Measurements from ENCODE around the gene GTF2H3.
"Not testable (repeated sequence)": the region's sequence is repeated elsewhere in the genome, so short reads cannot be mapped to it uniquely, and the experiment has no call there.

The GTF2H3 gene

DNA sequence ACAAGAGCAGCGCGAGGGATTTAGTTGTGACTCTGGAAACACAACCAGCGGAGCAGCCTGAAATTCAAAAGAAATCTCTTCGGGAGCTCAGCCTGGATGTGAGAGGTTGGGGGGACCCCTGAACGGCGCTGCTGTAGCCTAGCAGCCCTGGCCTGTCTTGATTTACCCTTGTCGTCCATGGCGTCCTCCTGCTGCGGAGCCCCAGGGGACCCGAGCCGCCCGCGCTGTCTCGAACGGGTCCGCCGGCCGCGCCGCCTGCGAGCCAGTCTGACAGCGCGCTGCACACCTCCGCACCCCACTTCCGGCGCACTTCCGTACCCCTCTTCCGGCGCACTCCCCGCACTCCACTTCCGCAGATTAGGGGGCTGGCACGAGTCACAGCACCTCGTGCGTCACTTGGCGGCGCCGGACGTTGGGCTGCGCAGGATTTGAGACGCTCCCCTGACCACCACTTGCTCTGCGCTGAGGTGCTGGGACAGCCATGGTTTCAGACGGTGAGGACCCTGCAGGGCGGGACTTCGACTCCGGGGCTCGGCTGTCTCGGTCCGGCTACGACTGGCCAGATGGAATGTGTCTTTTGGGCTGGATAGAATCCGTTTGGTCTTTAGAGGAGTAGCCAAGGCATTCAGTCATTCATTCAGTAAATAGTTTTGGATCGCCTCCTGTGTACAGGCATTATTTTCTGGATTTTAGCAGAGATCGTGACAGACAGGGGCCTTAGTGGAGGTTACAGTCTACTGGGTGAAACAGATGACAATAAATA is at the start of gene GTF2H3, which contains the start of gene EIF2B1:
Gene GTF2H3 (plus strand): TSS at position 451 of the 763 bp plus-strand sequence. CDS start 31 bp downstream, at position 482.
Gene EIF2B1 (minus strand): TSS at position 308 of the 763 bp plus-strand sequence. CDS start 129 bp downstream, at position 179.
- DNase-seq, result peak; percentile 15 to 99 (median 94)

DNA sequence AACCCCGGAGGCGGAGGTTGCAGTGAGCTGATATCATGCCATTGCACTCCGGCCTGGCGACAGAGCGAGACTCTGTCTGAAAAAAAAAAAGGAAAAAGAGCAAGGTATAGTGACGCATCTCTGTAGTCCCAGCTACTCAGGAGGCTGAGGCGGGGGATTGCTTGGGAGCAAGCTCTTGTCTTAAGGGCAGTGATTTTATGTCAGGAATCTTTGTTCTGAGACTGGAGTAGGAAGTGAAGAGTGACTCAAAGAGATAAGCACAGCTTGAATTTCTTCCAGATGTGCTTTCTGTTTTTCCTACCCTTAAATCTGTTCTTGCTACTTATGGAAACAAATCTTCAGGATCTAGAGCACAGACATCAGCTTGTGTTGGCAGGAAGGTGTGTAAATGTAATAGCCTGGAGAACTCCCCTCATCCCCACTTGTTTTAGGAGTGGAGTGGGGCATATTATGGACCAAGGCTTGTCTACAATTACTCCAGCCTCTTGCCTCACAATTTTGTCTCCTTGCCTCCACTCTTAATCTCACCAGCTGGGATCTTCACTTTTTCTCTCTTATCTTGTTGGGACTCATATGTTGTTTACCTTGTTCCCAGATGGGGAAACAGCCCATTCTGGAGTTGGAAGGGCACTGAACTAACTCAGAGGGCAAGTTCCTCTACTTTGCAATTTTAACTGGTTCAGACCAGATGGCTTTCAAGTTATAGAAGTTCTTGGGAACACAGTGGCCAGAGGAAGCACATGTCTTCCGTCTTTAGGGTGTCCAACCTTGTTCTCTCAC is 41.7 kb upstream of the GTF2H3 start:
- no peak for DNase-seq

DNA sequence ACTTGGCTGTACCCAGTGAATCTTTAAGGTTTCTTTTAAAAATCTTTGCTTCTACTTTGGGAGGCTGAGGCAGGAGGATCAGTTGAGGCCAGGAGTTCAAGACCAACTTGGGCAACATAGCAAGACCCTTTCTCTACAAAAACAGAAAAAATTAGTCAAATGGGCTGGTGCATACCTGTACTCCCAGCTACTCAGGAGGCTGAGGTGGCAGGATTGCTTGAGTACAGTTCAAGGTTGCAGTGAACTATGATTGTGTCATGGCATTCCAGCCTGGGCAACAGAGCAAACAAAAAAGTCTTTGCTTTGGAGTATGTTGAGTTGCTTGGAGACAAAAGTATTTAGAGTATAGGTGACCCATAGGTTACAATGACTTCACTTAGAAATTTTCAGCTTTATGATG is 37.9 kb upstream of the GTF2H3 start:
- no peak for DNase-seq

GRCh38 chr12:123597100-123597499 is 36.5 kb upstream of the GTF2H3 start:
- no peak for DNase-seq

DNA sequence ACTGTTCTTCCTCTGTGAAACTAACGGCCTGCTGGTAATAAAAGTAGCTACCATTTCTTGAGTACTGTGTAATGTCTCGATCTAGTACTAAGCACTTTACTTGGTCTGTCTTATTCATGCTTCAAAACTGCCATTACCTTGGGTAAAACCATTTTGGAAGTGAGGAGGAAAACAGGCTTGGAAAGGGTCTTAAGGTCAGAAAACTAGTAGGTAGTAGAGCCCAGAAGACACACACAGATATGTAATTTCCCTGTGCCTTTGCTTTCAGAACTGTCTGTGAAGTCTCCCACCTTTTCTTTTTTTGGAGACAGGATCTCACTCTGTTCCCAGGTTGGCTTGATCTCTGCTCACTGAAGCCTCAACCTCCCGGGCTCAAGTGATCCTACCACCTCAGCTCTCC is 35.1 kb upstream of the GTF2H3 start:
- DNase-seq, result no peak

DNA sequence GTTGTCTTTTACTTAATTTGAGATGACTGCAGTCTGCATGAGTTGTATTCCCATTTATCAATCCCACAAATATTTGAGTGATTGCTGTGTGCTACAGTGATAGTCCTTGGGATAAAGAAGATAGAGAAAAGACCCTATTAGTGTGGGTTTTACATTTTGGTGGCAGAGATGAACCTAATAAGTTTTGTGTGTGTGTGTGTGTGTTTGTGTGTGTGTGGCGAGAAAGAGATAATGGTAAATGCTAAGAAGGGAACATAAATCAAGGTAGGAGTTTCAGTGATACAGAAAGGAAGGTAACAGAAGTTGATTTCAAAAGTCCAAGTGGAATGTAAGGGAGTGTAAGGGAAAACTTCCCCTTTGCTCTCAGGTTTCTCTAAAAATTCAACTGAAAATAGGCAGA is 34.3 kb upstream of the GTF2H3 start:
- DNase-seq, result no peak

DNA sequence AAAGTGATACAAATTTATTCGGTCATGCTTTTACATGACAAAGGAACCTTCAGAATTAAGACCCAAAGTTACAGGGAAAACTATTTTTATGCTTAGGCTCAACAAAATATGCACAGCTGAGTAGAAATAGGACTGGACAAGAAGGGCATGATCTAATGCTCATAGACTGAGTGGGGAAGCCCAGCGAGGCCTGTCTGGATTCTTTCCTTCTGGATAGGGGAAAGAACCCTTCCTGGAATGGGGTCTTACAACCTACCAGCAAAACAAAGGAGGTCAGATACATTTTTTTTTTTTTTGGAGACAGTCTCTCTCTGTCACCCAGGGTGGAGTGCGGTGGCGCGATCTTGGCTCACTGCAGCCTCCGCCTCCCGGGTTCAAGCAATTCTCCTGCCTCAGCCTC is 33.9 kb upstream of the GTF2H3 start:
- no peak for DNase-seq

DNA sequence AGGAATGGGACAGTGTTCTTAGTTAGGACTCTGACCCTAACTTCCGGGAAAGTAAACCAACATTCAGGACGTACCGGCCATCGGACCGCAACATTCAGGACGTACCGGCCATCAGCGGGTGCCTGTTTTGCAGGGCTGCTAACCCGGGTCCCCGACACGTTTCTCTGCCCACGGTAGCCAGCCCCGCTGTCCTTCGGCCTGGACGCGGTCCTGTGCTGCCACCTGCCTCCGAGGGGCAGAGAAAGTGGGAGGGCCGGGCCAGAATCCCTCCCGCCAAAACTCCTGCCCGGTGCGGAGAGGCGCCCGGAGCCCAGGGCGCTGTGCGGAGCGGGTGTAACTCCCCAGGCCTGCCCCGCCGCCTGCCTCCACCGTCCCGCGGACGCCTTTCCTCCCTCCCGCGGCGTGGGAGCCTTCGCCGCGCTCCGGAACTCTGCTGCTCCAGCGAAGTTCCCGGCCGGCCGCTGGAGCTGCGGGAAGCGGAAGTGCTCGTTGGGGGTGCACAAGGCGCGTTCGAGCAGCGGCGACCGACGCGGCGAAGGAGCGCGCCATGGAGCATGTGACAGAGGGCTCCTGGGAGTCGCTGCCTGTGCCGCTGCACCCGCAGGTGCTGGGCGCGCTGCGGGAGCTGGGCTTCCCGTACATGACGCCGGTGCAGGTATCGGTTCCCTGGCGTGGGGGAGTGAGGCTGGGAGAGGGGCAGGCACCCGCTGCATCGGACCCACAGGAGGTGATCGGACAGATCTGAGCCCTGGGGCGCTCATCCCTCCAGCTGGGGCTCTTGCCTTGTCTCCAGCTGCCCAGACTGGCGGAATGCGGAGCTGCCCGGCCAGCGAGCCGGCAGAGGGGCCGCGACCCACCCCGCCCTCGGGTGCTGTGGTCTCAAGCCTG is 31.8 kb upstream of the GTF2H3 start, which contains the start of gene DDX55:
Gene DDX55 (plus strand): TSS at position 498 of the 888 bp plus-strand sequence. CDS start 50 bp downstream, at position 548.
- DNase-seq, result peak; percentile 8 to 90 (median 78)

DNA sequence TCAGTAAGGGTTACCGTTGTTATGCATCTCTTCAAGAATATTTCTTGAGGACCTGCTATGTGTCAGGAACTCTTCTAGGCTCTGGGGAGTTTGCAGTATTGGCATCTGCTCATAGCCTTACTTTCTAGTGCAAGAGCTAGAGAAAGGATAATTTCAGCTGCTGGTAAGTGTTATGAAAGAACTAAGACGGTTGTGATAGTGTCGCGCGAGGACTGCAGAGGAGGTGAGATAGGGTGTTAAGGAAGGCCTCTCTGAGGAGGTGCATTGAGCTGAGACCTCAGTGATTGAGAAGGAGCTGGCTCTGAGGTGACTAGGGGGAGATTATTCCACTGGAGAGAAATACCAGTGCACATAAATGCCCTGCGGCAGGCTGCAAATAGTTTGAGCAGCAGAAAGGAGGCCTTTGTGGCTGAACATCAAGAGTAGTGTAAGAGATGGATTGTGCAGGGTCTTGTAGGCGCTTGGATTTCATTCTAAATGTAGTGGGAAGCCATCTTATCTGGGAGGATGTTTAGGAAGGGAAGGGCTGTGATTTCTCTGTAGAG is 30.9 kb upstream of the GTF2H3 start:
- peak in 5 of 56 donors; percentile 1 to 27 (median 10) for DNase-seq

DNA sequence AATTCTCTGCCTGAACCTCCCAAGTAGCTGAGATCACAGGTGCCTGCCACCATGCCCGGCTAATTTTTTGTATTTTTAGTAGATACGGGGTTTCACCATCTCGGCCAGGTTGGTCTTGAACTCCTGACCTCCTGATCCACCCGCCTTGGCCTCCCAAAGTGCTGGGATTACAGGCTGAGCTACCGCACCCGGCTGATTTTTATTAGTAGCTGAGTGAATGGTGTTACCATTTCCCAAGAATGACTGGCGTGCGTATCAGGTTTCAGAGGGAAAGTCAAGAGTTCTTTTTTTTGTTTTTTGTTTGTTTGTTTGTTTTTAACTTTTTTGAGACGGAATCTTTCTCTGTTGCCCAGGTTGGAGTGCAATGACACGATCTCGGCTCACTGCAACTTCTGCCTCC is 30.1 kb upstream of the GTF2H3 start:
- DNase-seq, result not testable (repeated sequence)

DNA sequence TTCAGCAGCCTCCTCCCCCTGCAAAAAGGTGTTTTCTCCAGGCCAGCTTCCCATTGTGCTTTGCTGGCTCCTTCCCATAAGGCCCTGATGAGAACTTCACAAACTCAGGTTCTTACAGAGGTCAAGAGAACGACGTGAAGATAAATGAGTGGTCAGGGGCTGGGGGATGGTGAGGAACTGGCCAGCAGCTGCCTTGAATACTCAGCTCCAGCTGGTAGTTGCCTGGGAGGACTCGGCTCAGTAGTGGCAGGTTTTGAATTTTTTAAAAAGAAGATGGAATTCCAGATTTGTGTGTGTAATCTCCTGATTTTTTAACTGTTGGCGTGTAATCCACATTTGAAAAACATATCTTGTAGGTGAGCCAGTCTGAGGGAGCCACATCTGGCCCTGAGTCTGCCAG is 25.9 kb upstream of the GTF2H3 start:
- no peak for DNase-seq

DNA sequence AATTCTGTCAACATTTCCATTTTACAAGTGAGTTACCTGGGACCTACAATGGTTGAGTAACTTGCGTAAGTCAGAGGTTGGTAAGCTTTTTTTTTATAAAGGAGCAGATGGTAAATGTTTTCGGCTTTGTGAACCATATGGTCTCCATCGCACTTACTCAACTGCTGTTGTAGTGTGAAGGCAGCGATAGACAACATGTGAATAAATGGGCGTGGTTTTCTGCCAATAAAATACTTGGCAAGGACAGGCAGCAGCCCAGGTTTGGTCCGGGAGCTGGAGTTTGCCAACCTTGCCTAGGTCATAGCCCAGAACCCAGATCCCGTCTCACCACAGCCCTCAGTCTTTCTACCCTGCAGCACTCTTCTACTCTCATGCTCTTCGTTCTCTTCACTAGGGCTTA is 25.4 kb upstream of the GTF2H3 start:
- no peak for DNase-seq

DNA sequence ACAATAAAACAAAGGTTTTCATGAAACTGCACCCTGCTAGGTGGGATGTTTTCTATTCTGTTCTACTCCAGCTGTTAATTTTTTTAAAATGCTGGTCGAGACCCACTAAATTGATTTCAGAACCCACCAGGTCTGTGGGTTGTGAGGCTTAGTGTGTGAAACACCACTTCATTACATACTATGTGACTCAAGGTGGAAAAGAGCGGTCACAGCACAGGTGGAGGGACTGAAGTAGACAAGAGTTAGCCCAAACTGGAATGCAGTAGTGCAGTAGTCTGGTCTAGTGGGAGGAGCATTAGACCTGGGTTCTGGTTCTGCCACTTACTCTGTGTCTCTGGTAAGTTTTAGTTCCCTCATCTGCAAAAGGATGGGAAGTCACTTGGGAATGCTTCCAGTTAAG is 19.5 kb upstream of the GTF2H3 start:
- DNase-seq, result no peak

GRCh38 chr12:123614531-123614930 is 19.1 kb upstream of the GTF2H3 start:
- no peak for DNase-seq

- no peak for DNase-seq
These were observed 16.5 kb upstream of the GTF2H3 start for GRCh38 chr12:123617144-123617543.

GRCh38 chr12:123617580-123617979 is 16.0 kb upstream of the GTF2H3 start:
- no peak for DNase-seq

GRCh38 chr12:123621101-123621500 is 12.5 kb upstream of the GTF2H3 start:
- no peak for DNase-seq

DNA sequence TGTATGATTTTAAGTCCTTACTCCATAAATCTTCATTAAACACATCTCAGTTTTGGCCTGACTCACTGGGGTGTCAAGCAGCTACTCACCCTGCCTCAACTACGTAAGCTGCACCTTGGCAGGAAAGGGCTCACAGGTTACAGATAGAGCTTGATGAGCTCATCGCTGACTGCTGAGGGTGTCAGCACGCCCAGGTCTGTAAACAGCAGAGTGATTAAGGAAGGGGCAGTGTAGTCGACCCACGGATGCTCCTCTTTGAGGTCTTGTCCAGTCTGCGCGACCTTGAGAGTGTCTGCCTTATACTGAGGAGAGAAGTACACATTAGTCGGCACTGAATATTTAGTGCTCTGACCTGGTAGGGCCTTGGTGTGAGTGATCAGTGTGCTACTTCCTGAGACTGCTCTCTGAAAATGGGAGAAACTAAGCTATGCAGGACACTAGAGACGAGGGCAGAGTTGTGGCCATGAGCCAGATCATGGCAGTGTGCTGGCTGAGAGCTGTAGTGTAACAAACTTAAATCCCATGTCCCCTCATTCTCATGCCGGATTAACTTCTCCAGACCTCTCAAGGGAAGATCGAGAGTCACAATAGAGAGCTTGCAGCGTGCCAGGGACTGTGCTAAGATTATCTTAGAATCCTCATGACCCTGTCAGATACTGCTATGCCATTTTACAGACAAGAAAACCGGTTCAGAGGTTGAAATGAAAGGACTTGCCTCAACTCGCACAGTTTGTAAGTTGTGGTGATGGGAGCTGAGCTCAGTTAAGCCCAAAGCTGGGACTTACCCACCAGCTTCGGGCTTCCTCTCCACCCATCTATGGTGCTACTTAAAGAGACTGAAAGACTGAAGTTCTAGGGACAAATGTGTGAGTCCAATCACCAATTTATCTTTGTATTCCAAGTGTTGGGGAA is 11.8 kb upstream of the GTF2H3 start:
- no peak for DNase-seq

DNA sequence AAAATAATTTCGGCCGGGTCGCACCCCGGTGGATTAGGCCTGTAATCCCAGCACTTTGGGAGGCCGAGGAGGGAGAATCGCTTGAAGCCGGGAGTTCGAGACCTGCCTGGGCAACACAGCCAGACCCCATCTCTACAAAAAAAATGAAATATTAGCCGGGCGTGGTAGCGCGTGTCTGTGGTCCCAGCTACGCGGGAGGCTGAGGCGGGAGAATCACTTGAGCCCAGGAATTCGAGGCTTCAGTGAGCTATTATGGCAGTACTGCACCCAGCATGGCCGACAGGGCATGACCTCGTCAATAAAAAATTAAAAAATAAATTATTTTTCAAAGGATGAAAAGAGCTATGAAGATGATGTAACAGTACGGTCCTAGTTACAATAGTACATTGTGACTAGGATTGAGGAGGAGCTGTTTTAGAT is 523 bp downstream of the GTF2H3 start:
- DNase-seq, result peak in 1 of 56 donors; percentile 20

DNA sequence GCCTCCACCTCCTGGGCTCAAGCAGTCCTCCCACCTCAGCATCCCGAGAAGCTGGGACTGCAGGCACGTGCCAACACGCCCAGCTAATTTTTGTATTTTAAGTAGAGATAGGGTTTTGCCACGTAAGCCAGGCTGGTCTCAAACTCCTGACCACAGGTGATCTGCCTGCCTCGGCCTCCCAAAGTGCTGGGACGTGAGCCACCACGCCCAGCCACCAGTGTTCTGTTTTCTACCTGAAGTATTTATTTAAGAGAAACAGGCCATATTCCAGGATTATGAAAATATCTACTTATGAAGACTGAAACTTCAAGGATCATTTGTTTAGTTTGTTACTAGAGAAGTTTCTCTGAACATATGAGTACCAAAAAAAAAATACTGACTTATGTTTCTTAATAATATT is 10.3 kb downstream of the GTF2H3 start:
- no peak for DNase-seq
